Mammary epithelial cell (primary cell): ENCODE results near the gene CMTM3.

Source experiments
- CTCF ChIP-seq, 2 donors: IDR thresholded peaks in 1 of 2; conservative IDR thresholded peaks in 1 of 2; 2 replicates each; pipeline ENCODE4 v1.5.1; 2011 to 2012; ENCODE audit warnings: inconsistent platforms in 2 of 2, low read length in 2 of 2, mild to moderate bottlenecking in 2 of 2, control low read depth in 1 of 2, low read depth in 1 of 2; ENCODE audit not compliant: insufficient read depth in 1 of 2; ENCODE audit errors: extremely low read depth in 1 of 2
- EZH2 ChIP-seq: IDR thresholded peaks from 2 replicates; pipeline ENCODE4 v1.6.1; 2012; ENCODE audit warnings: low read length, inconsistent platforms, borderline replicate concordance

GRCh38 chr16:66603537-66604375 is 748 bp upstream of the CMTM3 start:
- TF ChIP-seq CTCF (conservative IDR thresholded peaks at IDR 0.05 in 1 of 2, IDR thresholded peaks at IDR 0.05 in 1 of 2; ENCODE audit: extremely low read depth in 1 of 2, insufficient read depth in 1 of 2, low read depth in 1 of 2, low read length in 2 of 2) (no peak), EZH2 (no peak)
